ENCODE measurements around the gene HSD17B2. TPM values are rescaled to one million over a fixed set of nuclear protein-coding genes. Genes with fewer than 3 reads are reported as not detected.
"Not testable (repeated sequence)": the region's sequence is repeated elsewhere in the genome, so short reads cannot be mapped to it uniquely, and the experiment has no call there.

Gene HSD17B2
- total RNA-seq, 2 experiments from 2014 or later, result not detected

GRCh38 chr16:82007189-82007588 lies 27.9 kb upstream of the HSD17B2 start:
- H3K27ac Mint-ChIP-seq, result no peak overlapping the region
- peaks cover 21% of the 10 kb centered on the region for H3K4me1 Mint-ChIP-seq (ENCODE audit: low read depth)
- intact Hi-C loops (cut with micrococcal nuclease), result no loop called here
- no peak for DNase-seq
- H3K27me3 Mint-ChIP-seq (ENCODE audit: low read depth), result no peaks in the 10 kb centered on the region
- peaks cover 34% of the 10 kb centered on the region for H3K36me3 Mint-ChIP-seq (ENCODE audit: low read depth)
- H3K4me3 Mint-ChIP-seq, result no peak overlapping the region
- peaks cover 18% of the 10 kb centered on the region for H3K9me3 Mint-ChIP-seq
- CTCF ChIA-PET, result interaction anchor here (0.5 kb wide), 1 partner anchor 40 kb away, joined by 5 read pairs; no protein-coding TSS in a partner anchor

DNA sequence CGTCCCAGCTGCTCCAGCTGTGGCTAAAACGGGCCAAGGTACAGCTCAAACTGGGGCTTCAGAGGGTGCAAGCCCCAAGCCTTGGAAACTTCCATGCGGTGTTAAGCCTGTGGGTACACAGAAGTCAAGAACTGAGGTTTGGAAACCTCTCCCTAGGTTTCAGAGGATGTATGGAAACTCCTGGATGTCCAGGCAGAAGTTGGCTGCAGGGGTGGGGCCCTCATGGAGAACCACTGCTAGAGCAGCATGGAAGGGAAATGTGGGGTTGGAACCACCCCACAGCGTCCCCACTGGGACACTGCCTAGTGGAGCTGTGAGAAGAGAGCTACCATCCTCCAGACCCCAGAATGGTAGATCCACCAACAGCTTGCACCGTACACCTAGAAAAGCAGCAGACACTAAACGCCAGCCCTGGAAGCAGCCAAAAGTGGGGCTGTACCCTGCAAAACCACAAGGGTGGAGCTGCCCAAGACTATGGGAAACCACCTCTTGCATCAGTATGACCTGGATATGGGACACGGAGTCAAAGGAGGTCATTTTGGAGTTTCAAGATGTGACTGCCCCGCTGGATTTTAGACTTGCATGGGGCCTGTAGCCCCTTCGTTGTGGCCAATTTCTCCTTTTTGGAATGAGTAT lies 26.0 kb upstream of the HSD17B2 start:
- DNase-seq, result no peak
- Mint-ChIP-seq H3K36me3 (ENCODE audit: low read depth) (peaks cover 30% of the 10 kb centered on the region), H3K4me1 (ENCODE audit: low read depth) (peaks cover 21% of the 10 kb centered on the region), H3K4me3 (no peak overlapping the region), H3K27ac (no peak overlapping the region), H3K9me3 (peaks cover 18% of the 10 kb centered on the region), H3K27me3 (ENCODE audit: low read depth) (no peaks in the 10 kb centered on the region)
- CTCF ChIA-PET, result no interaction called here
- intact Hi-C loops (cut with micrococcal nuclease), result no loop called here

GRCh38 chr16:82009789-82010188 lies 25.3 kb upstream of the HSD17B2 start:
- H3K4me3 Mint-ChIP-seq; CTCF ChIA-PET; H3K27me3 Mint-ChIP-seq (ENCODE audit: low read depth): not testable (repeated sequence)
- DNase-seq, result peak; percentile 24
- Mint-ChIP-seq H3K36me3 (ENCODE audit: low read depth) (peaks cover 26% of the 10 kb centered on the region), H3K9me3 (peaks cover 18% of the 10 kb centered on the region), H3K4me1 (ENCODE audit: low read depth) (peaks cover 21% of the 10 kb centered on the region), H3K27ac (peak overlapping the region; percentile 56)
- intact Hi-C loops (cut with micrococcal nuclease), result loop anchor here (2.0 kb wide), 1 partner anchor 183 kb away; no protein-coding TSS in a partner anchor

DNA sequence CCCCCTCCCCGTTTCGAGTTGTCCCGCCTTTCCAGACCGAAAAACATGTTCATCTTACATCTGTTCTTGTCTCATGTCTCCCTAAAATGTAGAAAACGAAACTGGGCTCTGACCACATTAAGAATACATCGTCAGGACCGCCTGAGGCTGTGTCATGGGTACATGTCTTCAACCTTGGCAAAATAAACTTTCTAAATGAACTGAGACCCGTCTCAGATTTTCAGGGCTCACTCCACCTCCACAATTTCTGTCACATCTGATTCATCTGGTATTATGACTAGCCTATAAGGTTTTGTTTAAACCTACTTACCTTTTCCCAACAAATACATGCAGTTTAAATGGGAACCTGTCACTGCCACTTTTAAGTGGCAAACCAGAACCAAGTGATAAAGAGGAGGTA lies 24.4 kb upstream of the HSD17B2 start:
- intact Hi-C loops (cut with micrococcal nuclease), result loop anchor here (2.0 kb wide), 1 partner anchor 182 kb away; no protein-coding TSS in a partner anchor

DNA sequence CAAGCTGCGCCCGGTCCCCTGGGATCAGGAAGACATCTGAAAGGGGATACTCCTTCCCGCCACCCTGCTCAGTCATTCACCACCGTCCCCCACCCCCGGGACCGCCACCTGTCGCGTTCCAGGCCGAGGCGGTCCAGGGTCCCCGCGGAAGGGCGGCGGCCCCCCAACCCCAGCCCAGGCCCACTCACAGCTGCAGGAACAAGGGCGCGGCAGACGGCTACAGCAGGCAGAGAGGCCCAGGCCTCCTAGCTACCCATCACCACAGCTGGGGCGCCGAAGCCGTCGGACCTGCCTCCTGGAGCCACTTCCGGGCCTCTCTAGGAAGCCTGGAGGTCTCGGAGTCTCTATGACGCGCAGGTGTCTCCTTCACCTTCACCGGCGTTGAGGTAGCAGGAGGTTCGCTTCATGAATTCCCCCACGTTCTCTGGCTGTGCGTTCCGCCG lies 23.8 kb upstream of the HSD17B2 start, which contains the start of gene SDR42E1:
SDR42E1 (minus strand) TSS at position 272 of the 443 bp plus-strand sequence. CDS start 10,612 bp downstream, outside the sequence.
- intact Hi-C loops (cut with micrococcal nuclease), result loop anchor here (2.0 kb wide), 1 partner anchor 182 kb away; no protein-coding TSS in a partner anchor
- DNase-seq, result peak; percentile 75
- peaks cover 24% of the 10 kb centered on the region for H3K9me3 Mint-ChIP-seq
- peaks cover 26% of the 10 kb centered on the region for H3K36me3 Mint-ChIP-seq (ENCODE audit: low read depth)
- H3K27ac Mint-ChIP-seq, result peak within 1 kb of the TSS; percentile 55
- peaks cover 21% of the 10 kb centered on the region for H3K4me1 Mint-ChIP-seq (ENCODE audit: low read depth)
- CTCF ChIA-PET, result interaction anchor here (0.8 kb wide), 1 partner anchor 53 kb away, joined by 3 read pairs; no protein-coding TSS in a partner anchor
- H3K4me3 Mint-ChIP-seq, result peak within 1 kb of the TSS; percentile 79
- H3K27me3 Mint-ChIP-seq (ENCODE audit: low read depth), result peaks cover 7% of the 10 kb centered on the region

More for the DNA sequence above, 24.4 kb upstream of the HSD17B2 start:
- DNase-seq, result peak; percentile 23
- H3K36me3 Mint-ChIP-seq (ENCODE audit: low read depth), result peaks cover 24% of the 10 kb centered on the region
- H3K27ac Mint-ChIP-seq, result peak overlapping the region; percentile 46
- H3K4me3 Mint-ChIP-seq, result peak overlapping the region; percentile 79
- peaks cover 21% of the 10 kb centered on the region for H3K4me1 Mint-ChIP-seq (ENCODE audit: low read depth)
- CTCF ChIA-PET, result no interaction called here
- H3K27me3 Mint-ChIP-seq (ENCODE audit: low read depth), result peaks cover 5% of the 10 kb centered on the region
- peaks cover 24% of the 10 kb centered on the region for H3K9me3 Mint-ChIP-seq

GRCh38 chr16:82013139-82013538 lies 21.9 kb upstream of the HSD17B2 start:
- H3K36me3 Mint-ChIP-seq (ENCODE audit: low read depth), result peaks cover 21% of the 10 kb centered on the region
- H3K27ac Mint-ChIP-seq, result no peak overlapping the region
- peaks cover 22% of the 10 kb centered on the region for H3K9me3 Mint-ChIP-seq
- DNase-seq, result no peak
- peaks cover 21% of the 10 kb centered on the region for H3K4me1 Mint-ChIP-seq (ENCODE audit: low read depth)
- intact Hi-C loops (cut with micrococcal nuclease), result no loop called here
- peaks cover 12% of the 10 kb centered on the region for H3K27me3 Mint-ChIP-seq (ENCODE audit: low read depth)
- H3K4me3 Mint-ChIP-seq, result no peak overlapping the region
- CTCF ChIA-PET, result interaction anchor here (0.6 to 1.3 kb wide), 2 partner anchors 48 to 212 kb away, joined by 3 read pairs; no protein-coding TSS in a partner anchor

- H3K27me3 Mint-ChIP-seq (ENCODE audit: low read depth), result peaks cover 31% of the 10 kb centered on the region
These were observed 18.8 kb upstream of the HSD17B2 start for GRCh38 chr16:82016263-82016662.

GRCh38 chr16:82016964-82017363 lies 18.1 kb upstream of the HSD17B2 start:
- Mint-ChIP-seq H3K9me3 (peaks cover 7% of the 10 kb centered on the region), H3K4me3 (no peak overlapping the region), H3K36me3 (ENCODE audit: low read depth) (peaks cover 2% of the 10 kb centered on the region), H3K4me1 (ENCODE audit: low read depth) (no peaks in the 10 kb centered on the region), H3K27me3 (ENCODE audit: low read depth) (peaks cover 32% of the 10 kb centered on the region), H3K27ac (no peak overlapping the region)
- CTCF ChIA-PET, result no interaction called here
- intact Hi-C loops (cut with micrococcal nuclease), result no loop called here
- DNase-seq, result no peak

More at GRCh38 chr16:82016263-82016662, 18.8 kb upstream of the HSD17B2 start:
- Mint-ChIP-seq H3K27ac (no peak overlapping the region), H3K36me3 (ENCODE audit: low read depth) (peaks cover 2% of the 10 kb centered on the region), H3K4me1 (ENCODE audit: low read depth) (peaks cover 4% of the 10 kb centered on the region), H3K4me3 (no peak overlapping the region), H3K9me3 (peaks cover 7% of the 10 kb centered on the region)
- intact Hi-C loops (cut with micrococcal nuclease), result no loop called here
- CTCF ChIA-PET, result interaction anchor here (0.7 kb wide), 1 partner anchor 75 kb away, joined by 3 read pairs; no protein-coding TSS in a partner anchor
- DNase-seq, result no peak

DNA sequence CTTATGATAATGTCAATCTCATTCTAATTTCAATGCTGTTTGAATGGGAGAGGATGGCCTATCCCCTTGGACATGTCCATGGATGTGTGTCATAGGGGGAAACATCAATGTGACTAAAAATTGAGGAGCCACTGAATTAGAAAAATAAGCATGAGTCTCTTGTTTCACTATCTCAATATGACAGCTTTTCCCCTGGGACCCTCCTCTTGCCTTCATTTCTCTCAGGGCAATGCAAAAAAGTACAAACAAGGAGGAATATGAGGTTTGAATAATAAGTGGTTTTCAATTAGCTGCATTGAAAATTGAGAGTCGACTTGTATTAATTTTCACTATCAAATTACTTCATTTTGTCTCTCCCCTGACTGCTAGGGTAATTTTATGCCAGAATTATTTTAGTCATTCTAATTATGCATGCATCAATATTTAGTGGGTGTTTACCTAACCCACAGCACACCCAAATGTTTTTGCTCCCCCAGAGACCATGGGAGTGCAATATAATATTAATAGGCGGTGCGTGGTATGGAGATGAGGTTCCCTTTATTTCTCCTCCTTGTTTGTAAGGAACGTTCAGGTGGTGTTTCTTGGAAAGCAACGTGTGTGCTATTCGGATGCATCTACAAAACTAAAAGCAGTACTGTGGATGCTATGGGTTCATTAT lies 17.0 kb upstream of the HSD17B2 start:
- H3K9me3 Mint-ChIP-seq, result peaks cover 7% of the 10 kb centered on the region
- H3K27me3 Mint-ChIP-seq (ENCODE audit: low read depth), result peaks cover 32% of the 10 kb centered on the region
- peaks cover 2% of the 10 kb centered on the region for H3K36me3 Mint-ChIP-seq (ENCODE audit: low read depth)
- no peaks in the 10 kb centered on the region for H3K4me1 Mint-ChIP-seq (ENCODE audit: low read depth)
- no peak overlapping the region for H3K4me3 Mint-ChIP-seq
- H3K27ac Mint-ChIP-seq, result no peak overlapping the region
- intact Hi-C loops (cut with micrococcal nuclease), result no loop called here
- CTCF ChIA-PET, result no interaction called here
- DNase-seq, result no peak

GRCh38 chr16:82019535-82019934 lies 15.5 kb upstream of the HSD17B2 start:
- peaks cover 43% of the 10 kb centered on the region for H3K27me3 Mint-ChIP-seq (ENCODE audit: low read depth)
- CTCF ChIA-PET, result no interaction called here
- no peak overlapping the region for H3K27ac Mint-ChIP-seq
- DNase-seq, result no peak
- H3K4me1 Mint-ChIP-seq (ENCODE audit: low read depth), result no peaks in the 10 kb centered on the region
- peaks cover 7% of the 10 kb centered on the region for H3K9me3 Mint-ChIP-seq
- intact Hi-C loops (cut with micrococcal nuclease), result no loop called here
- H3K36me3 Mint-ChIP-seq (ENCODE audit: low read depth), result peaks cover 2% of the 10 kb centered on the region
- H3K4me3 Mint-ChIP-seq, result no peak overlapping the region

DNA sequence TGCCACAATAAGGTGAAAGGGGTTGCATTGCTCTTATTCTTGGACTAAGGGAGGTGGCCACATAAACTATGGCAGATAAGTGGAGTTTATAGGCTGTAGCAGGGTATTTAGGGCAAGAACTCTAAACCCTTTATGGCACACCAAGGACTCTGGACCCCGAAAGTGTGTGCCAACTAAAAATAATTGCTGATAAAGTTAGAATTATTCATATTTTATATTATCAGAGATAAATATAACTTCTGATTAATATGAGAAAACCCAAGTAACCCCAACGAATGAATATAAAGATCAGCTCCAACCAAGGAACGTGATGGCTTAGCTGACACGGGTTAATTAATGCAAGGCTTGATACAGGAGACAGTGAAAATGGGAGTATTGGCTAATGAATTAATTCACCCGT lies 15.0 kb upstream of the HSD17B2 start:
- Mint-ChIP-seq H3K4me3 (no peak overlapping the region), H3K27ac (no peak overlapping the region), H3K9me3 (peaks cover 4% of the 10 kb centered on the region), H3K4me1 (ENCODE audit: low read depth) (no peaks in the 10 kb centered on the region), H3K27me3 (ENCODE audit: low read depth) (peaks cover 41% of the 10 kb centered on the region), H3K36me3 (ENCODE audit: low read depth) (peaks cover 2% of the 10 kb centered on the region)
- intact Hi-C loops (cut with micrococcal nuclease), result no loop called here
- CTCF ChIA-PET, result interaction anchor here (0.6 kb wide), 1 partner anchor 24 kb away, joined by 3 read pairs; no protein-coding TSS in a partner anchor
- DNase-seq, result no peak

DNA sequence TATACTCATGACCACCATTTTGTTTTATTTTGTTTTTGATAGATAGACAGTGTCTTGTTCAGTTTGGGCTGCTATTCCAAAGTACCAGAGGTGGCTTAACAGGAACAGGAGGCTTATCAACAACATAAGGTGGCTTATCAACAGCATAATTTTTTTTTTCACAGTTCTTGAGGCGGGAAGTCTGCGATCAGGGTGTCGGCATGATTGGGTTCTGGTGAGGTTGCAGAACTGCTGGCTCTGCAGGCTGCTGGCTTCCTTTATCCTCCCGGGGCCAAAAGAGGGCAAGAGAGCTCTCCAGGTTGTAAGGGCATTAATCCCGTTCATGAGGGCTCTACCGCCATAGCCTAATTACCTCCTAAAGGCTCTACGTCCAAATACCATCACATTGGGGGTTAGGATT lies 11.8 kb upstream of the HSD17B2 start:
- Mint-ChIP-seq H3K4me3 (no peak overlapping the region), H3K27me3 (ENCODE audit: low read depth) (peaks cover 36% of the 10 kb centered on the region), H3K9me3 (no peaks in the 10 kb centered on the region), H3K4me1 (ENCODE audit: low read depth) (no peaks in the 10 kb centered on the region), H3K36me3 (ENCODE audit: low read depth) (no peaks in the 10 kb centered on the region), H3K27ac (no peak overlapping the region)
- no peak for DNase-seq
- CTCF ChIA-PET, result no interaction called here
- intact Hi-C loops (cut with micrococcal nuclease), result no loop called here
